Stimulated activated CD4-positive, alpha-beta T cell treated with anti-CD3 and anti-CD28 coated beads, Interleukin-15, amount 100 ng/mL, for 48 hours (primary cell): ENCODE measurements around the gene WFDC2.

Experiments
- DNase-seq, 2 donors: peaks; one replicate each; pipeline ENCODE4 v3.0.0-alpha.2; 2020; ENCODE audit warnings: low read depth in 2 of 2

Gene WFDC2

GRCh38 chr20:45469336-45470261 is at the start of gene WFDC2:
TSS of gene WFDC2 (plus strand) at chr20:45469753. CDS start at chr20:45469782, 29 bp downstream.
- DNase-seq, result no peak

DNA sequence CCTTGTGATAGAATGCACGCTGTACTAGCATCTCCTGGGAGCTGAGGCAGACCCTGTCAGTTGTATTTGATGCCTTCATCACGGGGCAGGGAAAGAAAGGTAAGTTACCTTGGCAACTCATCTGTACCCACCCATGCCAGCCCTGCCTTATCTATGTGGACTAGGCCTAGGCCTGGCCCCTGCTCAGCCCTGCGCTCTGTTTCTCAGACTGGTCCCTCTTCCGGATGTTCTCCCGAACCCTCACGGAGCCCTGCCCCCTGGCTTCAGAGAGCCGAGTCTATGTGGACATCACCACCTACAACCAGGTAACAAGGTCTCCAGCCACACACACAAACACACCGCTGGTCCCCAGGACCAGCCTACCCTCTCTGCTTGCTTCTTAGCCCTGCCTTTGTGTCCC is 49.4 kb upstream of the WFDC2 start:
- no peak for DNase-seq

DNA sequence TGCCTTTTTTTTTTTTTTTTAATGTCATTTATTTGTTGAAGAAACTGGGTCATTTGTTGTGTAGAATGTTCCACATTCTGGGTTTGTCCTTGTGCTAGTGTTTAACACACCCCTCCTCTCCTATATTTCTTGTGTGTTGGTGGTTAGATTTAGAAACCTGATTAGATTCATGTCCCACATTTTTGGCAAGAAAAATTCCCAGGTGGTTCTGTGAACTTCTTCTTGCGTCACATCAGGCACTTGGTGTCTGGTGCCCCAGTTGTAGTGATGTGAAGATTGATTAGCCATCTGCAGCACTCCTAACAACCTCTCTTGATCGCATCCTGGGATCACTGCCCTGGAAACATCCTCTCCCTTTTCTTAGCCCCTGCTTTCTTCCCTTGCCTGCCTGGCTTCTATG is 45.9 kb upstream of the WFDC2 start:
- DNase-seq, result no peak

DNA sequence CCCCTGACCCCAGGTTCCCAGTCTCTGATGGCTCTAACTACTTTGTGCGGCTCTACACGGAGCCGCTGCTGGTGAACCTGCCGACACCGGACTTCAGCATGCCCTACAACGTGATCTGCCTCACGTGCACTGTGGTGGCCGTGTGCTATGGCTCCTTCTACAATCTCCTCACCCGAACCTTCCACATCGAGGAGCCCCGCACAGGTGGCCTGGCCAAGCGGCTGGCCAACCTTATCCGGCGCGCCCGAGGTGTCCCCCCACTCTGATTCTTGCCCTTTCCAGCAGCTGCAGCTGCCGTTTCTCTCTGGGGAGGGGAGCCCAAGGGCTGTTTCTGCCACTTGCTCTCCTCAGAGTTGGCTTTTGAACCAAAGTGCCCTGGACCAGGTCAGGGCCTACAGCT is 44.0 kb upstream of the WFDC2 start:
- no peak for DNase-seq

GRCh38 chr20:45426320-45427016 is 43.1 kb upstream of the WFDC2 start:
- no peak for DNase-seq

GRCh38 chr20:45427236-45428149 is 42.1 kb upstream of the WFDC2 start:
- no peak for DNase-seq

GRCh38 chr20:45429618-45430017 is 39.9 kb upstream of the WFDC2 start:
- no peak for DNase-seq

GRCh38 chr20:45432294-45432693 is 37.3 kb upstream of the WFDC2 start:
- no peak for DNase-seq

DNA sequence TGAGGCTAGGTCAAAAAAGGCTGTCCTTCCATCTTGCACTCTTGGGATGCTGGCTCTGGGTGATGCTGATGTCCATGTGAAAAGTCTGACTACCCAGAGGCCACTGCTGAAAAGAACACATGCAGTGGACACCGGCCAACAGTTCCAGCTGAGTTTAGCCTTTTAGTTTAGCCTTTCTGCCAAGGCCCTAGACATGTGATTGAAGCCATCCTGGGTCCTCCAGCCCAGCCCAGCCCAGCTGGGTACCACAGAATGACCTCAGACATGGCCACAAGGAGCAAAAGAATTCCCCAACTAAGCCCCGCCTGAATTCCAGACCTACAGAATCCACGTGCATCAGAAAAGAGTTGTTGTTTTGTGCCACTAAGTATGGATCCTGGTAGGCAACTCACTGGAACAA is 36.2 kb upstream of the WFDC2 start:
- DNase-seq, result no peak

GRCh38 chr20:45433976-45434375 is 35.6 kb upstream of the WFDC2 start:
- no peak for DNase-seq

DNA sequence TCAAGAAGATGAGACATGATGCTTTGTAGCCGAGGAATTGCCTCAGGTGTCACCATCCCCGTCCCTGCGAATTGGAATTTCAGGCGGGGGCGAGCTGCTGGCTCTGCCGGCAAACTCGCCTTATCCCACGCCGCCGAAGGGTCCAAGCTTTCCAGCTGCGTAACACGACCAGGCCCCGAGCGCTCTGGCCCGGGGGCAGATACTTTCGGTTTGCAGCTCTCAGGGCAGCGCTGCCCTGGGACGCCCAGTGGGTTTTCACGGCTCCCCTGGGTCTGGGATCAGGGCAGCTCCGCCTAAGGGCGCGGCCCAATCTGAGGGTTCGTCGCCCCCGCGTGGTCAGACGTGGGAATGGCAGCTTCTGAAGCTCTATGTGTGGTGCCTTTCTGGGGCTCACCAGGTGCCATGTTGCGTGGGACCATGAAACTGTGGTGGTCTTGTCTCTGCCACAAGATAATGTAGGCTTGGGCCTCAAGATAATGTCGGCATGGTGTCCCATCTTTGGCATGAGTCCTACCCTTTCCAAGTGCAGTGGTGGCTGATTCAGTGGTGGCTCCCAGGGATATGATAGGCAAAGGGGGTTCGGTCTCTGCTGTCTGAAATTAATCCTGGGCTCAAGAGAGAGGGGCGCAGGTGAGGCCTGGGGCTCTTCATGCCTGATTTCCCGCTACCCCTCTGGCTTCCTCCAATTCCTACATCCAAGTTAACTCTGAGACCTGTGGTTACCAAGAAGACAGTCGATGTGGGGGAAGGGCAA is 32.6 kb upstream of the WFDC2 start:
- peak; percentile 70 to 81 for DNase-seq

GRCh38 chr20:45440424-45440823 is 29.1 kb upstream of the WFDC2 start:
- DNase-seq, result no peak

GRCh38 chr20:45440891-45441685 is 28.5 kb upstream of the WFDC2 start:
- no peak for DNase-seq

- no peak for DNase-seq
Observed at GRCh38 chr20:45441746-45442145, 27.8 kb upstream of the WFDC2 start.

DNA sequence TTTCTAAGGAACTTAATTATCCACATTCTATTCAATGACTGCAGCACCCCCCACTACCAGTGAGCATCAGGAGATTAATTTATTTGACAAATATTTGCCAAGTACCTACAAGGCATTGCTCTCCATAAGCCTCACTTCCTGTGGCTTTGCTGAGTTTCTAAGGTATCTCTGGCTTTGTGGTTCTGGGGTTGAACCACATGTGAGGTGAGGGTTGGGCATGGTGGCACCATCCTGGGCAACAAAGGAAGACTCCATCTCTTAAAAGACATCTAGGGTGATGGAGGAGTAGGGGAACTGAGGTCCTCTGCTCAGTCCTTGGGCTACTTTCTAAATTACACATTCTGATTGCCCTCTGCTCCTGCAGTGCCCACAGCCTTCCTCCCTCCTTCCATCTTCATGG is 25.5 kb upstream of the WFDC2 start:
- DNase-seq, result no peak

DNA sequence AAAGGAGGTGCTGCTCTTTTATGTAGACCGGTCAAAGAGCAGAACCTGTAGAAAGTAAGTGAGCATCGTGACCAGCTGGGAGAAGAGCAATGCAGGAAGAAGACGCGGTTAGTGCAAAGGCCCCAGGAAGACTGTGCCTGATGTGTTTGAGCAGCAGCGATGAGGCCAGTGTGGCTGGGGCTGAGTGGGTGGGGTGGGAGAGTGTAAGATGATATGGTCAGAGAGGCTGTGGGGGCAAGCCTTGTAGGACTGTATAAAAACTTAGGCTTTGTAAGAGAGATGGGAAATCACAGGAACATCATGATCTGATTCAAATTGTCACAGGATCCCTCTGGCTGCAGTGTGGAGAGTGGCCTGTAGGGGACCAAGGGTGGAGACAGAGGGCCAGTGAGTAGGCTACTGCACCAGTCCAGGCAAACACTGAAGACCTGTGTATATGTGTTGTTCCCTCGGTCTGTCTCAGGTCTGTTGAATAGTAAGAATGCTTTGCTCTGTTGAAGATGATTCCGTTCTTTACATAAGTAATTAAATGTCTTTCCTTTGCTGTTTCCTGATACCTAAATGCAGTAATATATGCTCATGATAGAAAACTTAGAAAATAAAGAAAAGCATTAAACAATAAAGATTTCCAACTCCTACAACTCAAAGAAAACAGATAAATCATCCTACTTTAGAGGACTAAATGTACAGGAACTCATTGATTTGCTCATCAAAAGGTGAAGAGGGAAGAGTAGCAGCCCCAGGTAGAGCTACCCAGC is 23.6 kb upstream of the WFDC2 start:
- peak in 1 of 2 donors; percentile 21 for DNase-seq

GRCh38 chr20:45448270-45448669 is 21.3 kb upstream of the WFDC2 start:
- no peak for DNase-seq

DNA sequence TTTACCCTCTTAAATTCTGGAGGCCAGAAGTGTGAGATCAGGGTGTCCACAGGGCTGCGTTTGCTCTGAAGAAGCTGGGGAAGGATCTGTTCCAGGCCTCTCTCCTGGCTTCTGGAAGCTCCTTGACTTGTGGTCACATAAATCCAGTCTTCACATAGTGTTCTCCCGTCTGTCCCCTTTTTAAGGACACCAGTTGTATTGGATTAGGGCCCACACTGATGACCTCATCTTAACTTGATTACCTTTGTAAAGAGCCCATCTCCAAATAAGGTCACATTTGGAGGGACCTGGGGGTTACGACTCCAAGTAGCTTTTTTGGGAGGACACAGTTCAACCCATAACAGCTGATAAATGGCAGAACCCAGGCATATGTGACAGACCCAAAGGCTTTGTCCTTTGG is 20.0 kb upstream of the WFDC2 start:
- no peak for DNase-seq

DNA sequence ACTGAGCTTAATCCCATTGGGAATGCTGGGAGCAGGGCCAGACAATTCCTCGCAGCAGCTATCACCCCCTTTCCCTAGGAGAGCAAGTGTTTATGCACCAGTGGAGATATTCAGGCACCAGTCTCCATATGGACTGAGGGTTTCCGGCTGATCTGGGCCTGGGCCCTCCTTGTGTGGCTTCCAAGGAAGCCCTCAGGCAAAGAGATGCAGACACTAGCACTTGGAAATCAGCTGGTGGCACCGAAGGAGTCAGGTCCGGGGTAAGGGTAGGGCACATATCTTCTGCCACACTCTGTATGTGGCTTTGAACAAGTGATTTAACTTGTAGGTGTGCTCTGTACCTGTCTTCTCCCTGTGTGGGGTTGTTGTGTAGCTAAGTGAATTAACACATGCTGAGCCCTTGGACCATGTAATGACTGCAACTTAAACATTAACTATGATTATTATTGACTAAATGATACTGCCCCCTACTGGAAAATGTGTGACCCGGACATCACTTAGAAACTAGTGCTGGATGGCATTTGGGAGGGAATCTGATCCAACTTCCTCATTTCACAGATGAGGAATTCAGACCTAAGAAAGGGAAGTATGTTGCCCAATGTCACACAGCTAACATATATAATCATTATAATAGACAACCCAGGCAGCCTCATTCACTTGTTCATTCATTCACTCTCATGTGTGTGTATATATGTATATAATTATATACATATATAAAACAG is 19.3 kb upstream of the WFDC2 start:
- DNase-seq, result no peak
